SK-N-MC (cell line): ENCODE data around the gene TTYH2.

Experiments
- EZH2 ChIP-seq: fragments of 200-600 bp; sonication (generic); IDR thresholded peaks from one replicate; pipeline ENCODE4 v1.6.1; 2017; ENCODE audit warnings: antibody characterized with exemption
- POLR2AphosphoS5 ChIP-seq: IDR thresholded peaks from 2 replicates; pipeline ENCODE4 v1.6.1; 2012; ENCODE audit warnings: mild to moderate bottlenecking, low read depth, low read length, borderline replicate concordance

GRCh38 chr17:74271901-74272561 lies 58.7 kb downstream of the TTYH2 start:
- TF ChIP-seq EZH2 (no peak), POLR2AphosphoS5 (no peak)
